ENCODE results near the gene SHLD1. TPM values are rescaled to one million over a fixed set of nuclear protein-coding genes. Genes with fewer than 3 reads are reported as not detected.

SHLD1 gene
- total RNA-seq, 1 donor, result 2.0 TPM

DNA sequence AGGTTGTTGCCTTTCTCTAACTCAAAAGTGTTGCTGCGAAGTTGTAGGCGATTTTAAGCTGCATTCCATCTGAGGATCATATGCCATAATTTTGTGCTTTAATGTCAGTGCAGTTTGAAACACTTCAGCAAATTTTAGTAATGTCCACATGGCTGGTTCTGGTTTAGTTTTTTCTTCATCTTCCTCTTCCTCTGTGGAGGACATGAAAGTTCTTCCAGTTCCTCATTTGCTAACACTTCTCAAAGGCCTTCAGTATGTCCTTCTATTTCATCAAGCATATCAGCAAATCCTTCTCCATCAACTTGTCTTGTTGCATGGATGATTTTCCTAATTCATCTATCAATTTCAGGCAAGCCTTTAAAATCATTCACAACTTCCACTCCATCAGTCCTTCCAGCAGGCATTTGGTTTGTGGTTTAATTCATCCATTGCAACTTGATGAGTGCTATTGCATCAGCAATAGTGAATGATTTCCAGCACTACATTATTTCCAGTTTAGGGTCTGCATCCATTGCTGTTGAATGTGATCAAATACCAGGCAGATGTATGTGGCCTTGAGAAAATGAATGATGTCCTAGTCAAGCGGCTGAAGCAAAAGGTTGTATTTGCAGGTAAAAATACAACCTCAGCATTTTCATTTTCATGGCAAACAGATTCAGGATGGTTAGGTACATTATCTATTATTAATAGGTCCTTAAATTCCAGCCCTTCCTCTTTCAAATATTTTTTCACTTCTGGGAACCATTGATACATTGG is 20.2 kb downstream of the SHLD1 start:
- DNase-seq (ENCODE audit: low read depth), result peak; percentile 65
- no peak overlapping the region for H3K4me3 ChIP-seq (ENCODE audit: low read depth, low read length)
- TF ChIP-seq, protein P1, sequence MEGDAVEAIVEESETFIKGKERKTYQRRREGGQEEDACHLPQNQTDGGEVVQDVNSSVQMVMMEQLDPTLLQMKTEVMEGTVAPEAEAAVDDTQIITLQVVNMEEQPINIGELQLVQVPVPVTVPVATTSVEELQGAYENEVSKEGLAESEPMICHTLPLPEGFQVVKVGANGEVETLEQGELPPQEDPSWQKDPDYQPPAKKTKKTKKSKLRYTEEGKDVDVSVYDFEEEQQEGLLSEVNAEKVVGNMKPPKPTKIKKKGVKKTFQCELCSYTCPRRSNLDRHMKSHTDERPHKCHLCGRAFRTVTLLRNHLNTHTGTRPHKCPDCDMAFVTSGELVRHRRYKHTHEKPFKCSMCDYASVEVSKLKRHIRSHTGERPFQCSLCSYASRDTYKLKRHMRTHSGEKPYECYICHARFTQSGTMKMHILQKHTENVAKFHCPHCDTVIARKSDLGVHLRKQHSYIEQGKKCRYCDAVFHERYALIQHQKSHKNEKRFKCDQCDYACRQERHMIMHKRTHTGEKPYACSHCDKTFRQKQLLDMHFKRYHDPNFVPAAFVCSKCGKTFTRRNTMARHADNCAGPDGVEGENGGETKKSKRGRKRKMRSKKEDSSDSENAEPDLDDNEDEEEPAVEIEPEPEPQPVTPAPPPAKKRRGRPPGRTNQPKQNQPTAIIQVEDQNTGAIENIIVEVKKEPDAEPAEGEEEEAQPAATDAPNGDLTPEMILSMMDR (IDR thresholded peaks at IDR 0.05; ENCODE audit: insufficient read depth, low read length), result no peak

DNA sequence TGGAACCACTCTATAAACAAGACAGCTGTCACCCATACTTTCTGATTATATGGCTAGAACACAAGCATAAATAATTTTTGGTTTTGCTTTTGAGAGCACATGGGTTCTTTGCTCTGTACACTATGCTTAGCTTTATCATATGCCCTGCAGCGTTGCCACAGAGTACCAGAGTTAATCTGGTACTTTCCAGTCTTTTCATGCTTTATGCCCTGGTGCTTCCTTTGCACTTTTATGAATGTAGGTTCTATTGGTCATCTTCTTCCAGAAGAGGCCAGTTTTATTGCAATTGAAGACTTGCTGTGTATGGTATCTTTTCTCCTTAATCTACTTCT is 20.8 kb downstream of the SHLD1 start:
- TF ChIP-seq, protein P1 (IDR thresholded peaks at IDR 0.05; ENCODE audit: insufficient read depth, low read length), result no peak
- H3K4me3 ChIP-seq (ENCODE audit: low read depth, low read length), result no peak overlapping the region
- DNase-seq (ENCODE audit: low read depth), result no peak

DNA sequence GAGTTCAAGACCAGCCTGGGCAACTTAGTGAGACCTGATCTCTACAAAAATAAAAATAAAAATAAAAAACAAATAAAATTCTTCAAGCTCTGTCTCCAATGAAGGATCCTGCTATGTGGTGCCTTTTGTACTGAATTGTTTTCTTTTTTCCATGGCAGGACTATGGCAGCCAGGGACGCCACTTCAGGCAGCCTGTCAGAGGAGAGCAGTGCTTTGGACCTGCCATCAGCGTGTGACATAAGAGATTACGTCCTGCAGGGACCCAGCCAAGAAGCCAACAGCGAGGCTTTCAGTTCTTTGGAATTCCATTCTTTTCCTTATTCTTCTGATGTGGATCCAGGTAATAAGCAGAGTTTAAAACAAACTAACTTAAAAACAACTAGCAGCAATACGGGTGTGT is 22.5 kb downstream of the SHLD1 start:
- TF ChIP-seq, protein P1 (IDR thresholded peaks at IDR 0.05; ENCODE audit: insufficient read depth, low read length), result no peak
- no peak overlapping the region for H3K4me3 ChIP-seq (ENCODE audit: low read depth, low read length)

DNA sequence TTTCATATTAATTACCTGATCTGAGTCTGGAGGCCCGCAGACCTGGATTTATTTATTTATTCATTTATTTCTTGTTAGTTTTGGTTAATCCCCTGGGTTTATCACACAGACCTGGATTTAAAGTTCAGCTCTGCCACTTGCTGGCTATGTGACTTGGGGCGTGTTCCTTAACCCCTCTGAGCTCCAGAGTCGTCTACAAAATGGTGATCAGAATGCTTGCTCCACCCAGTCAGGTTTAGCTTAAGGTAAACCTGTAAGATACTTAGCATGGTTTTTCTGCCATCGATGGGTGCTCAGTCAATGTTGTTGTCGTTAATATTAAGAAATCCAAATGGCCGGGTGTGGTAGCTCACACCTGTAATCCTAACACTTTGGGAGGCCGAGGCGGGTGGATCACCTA is 23.4 kb downstream of the SHLD1 start:
- no peak for DNase-seq (ENCODE audit: low read depth)
- TF ChIP-seq, protein P1 (IDR thresholded peaks at IDR 0.05; ENCODE audit: insufficient read depth, low read length), result no peak
- no peak overlapping the region for H3K4me3 ChIP-seq (ENCODE audit: low read depth, low read length)

More for the DNA sequence above, 22.5 kb downstream of the SHLD1 start:
- no peak for DNase-seq (ENCODE audit: low read depth)

DNA sequence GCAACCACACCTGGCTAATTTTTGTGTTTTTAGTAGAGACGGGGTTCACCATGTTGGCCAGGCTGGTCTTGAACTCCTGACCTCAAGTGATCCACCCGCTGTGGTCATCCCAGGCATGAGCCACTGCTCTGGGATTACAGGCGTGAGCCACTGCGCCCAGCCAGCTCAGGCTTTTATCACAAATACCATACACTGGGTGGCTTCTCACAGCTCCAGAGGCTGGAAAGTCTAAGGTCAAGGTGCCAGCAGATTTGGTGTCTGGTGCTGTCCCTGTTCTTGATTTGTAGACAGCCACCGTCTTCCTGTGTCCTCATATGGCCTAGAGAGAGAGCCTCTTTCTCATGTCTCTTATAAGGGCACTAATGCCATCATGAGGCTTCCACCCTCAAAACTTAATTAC is 25.9 kb downstream of the SHLD1 start:
- TF ChIP-seq, protein P1 (IDR thresholded peaks at IDR 0.05; ENCODE audit: insufficient read depth, low read length), result no peak
- DNase-seq (ENCODE audit: low read depth), result no peak
- H3K4me3 ChIP-seq (ENCODE audit: low read depth, low read length), result no peak overlapping the region

DNA sequence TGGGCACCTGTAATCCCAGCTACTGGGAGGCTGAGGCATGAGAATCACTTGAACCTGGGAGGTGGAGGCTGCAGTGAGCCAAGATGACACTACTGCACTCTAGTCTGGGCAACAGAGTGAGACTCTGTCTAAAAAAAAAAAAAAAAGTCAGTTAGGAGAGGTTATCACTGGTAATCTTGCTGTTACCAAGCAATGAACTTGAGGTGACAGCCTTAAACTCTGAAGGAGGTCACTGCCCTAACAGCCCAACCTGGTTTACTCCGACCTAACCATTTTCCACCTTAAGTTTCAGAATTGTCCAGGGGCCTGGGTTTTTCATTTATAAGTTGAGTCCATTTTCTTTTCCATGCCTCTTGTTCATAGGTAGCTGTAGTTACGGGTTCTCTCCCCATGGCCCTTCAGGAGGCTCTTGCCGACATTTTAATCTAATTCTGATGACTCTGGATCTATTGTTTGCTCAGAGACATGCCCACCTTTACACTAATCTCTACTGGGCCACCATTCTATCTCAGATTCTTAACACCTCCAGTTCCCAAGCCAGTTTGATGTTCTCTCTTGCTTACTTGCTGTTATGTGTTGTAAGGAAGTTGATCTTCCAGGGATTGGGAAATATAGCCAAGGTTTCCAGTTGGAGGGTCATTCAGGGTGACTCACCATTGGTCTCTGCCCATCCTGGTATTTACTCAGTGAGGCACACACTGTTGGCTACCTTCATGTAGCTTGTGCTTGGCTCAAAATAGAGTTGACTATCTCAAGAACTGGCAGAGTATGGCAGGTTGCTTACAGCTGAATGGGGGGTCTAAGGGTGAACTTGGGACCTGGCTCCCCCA is 29.1 kb downstream of the SHLD1 start:
- peak; percentile 76 for DNase-seq (ENCODE audit: low read depth)
- no peak overlapping the region for H3K4me3 ChIP-seq (ENCODE audit: low read depth, low read length)
- TF ChIP-seq, protein P1 (IDR thresholded peaks at IDR 0.05; ENCODE audit: insufficient read depth, low read length), result no peak

Data from fibroblast of the aortic adventitia (primary cell).